SHP77 treated with DMSO at 0.1 percent for 48 hours (cell line): ENCODE data around the gene CHGA.

ENCODE experiments used
- DNase-seq: peaks from one replicate; lab custom pipeline; 2025; lab: John Stamatoyannopoulos, UW

Gene CHGA

GRCh38 chr14:92944976-92945375 is 22.0 kb downstream of the CHGA start:
- DNase-seq: peak; percentile 84

- no peak for DNase-seq
These were observed 22.6 kb downstream of the CHGA start for GRCh38 chr14:92945544-92945943.

GRCh38 chr14:92945959-92946846 is 23.3 kb downstream of the CHGA start:
- peak; percentile 84 for DNase-seq

- DNase-seq: no peak
These were observed 24.0 kb downstream of the CHGA start for GRCh38 chr14:92946847-92947545.

- no peak for DNase-seq
These were observed 25.7 kb downstream of the CHGA start for GRCh38 chr14:92948647-92949046.

GRCh38 chr14:92949496-92950192 is 26.7 kb downstream of the CHGA start:
- DNase-seq: no peak

GRCh38 chr14:92950193-92950540 is 27.2 kb downstream of the CHGA start:
- DNase-seq: no peak

GRCh38 chr14:92950773-92951172 is 27.8 kb downstream of the CHGA start:
- DNase-seq: no peak

GRCh38 chr14:92951261-92951660 is 28.3 kb downstream of the CHGA start:
- DNase-seq: no peak

GRCh38 chr14:92951912-92952471 is 29.0 kb downstream of the CHGA start:
- DNase-seq: peak; percentile 7

- no peak for DNase-seq
These were observed 29.7 kb downstream of the CHGA start for GRCh38 chr14:92952481-92953298.

GRCh38 chr14:92953526-92953925 is 30.6 kb downstream of the CHGA start:
- DNase-seq: no peak

GRCh38 chr14:92954933-92955332 is 32.0 kb downstream of the CHGA start:
- DNase-seq: no peak

- DNase-seq: no peak
These were observed 32.4 kb downstream of the CHGA start for GRCh38 chr14:92955381-92955780.

GRCh38 chr14:92956961-92957360 is 34.0 kb downstream of the CHGA start:
- peak; percentile 74 for DNase-seq

- no peak for DNase-seq
These were observed 35.6 kb downstream of the CHGA start for GRCh38 chr14:92958373-92959188.

- peak; percentile 40 for DNase-seq
These were observed 36.2 kb downstream of the CHGA start for GRCh38 chr14:92959189-92959531.

- peak; percentile 80 for DNase-seq
These were observed 37.1 kb downstream of the CHGA start for GRCh38 chr14:92959761-92960680.

GRCh38 chr14:92960706-92961566 is 38.0 kb downstream of the CHGA start:
- peak; percentile 34 for DNase-seq
